ENCODE data around the gene TMEM150A. TPM values are rescaled to one million over a fixed set of nuclear protein-coding genes. Genes with fewer than 3 reads are reported as not detected.

TMEM150A gene
- total and polyA plus RNA-seq, 2 of the 13 experiments (the other 11 are each of a cell fraction or from before 2014, with no cell fraction given), result 30.1 to 70.4 TPM

- TF ChIP-seq HMGA1 (CRISPR knock-in tag; conservative IDR thresholded peaks at IDR 0.05), result no peak
- peak; percentile 54 for TF ChIP-seq YEATS2 (CRISPR knock-in tag; IDR thresholded peaks at IDR 0.05; ENCODE audit: borderline replicate concordance)
- TF ChIP-seq, protein P1, sequence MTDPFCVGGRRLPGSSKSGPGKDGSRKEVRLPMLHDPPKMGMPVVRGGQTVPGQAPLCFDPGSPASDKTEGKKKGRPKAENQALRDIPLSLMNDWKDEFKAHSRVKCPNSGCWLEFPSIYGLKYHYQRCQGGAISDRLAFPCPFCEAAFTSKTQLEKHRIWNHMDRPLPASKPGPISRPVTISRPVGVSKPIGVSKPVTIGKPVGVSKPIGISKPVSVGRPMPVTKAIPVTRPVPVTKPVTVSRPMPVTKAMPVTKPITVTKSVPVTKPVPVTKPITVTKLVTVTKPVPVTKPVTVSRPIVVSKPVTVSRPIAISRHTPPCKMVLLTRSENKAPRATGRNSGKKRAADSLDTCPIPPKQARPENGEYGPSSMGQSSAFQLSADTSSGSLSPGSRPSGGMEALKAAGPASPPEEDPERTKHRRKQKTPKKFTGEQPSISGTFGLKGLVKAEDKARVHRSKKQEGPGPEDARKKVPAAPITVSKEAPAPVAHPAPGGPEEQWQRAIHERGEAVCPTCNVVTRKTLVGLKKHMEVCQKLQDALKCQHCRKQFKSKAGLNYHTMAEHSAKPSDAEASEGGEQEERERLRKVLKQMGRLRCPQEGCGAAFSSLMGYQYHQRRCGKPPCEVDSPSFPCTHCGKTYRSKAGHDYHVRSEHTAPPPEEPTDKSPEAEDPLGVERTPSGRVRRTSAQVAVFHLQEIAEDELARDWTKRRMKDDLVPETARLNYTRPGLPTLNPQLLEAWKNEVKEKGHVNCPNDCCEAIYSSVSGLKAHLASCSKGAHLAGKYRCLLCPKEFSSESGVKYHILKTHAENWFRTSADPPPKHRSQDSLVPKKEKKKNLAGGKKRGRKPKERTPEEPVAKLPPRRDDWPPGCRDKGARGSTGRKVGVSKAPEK (CRISPR knock-in tag; IDR thresholded peaks at IDR 0.05; ENCODE audit: borderline replicate concordance), result peak; percentile 94; the same call in 1 of the 2 replicates
- TF ChIP-seq E2F5 (CRISPR knock-in tag; conservative IDR thresholded peaks at IDR 0.05), result 0 out of 2 replicates have a peak, but pooled peaks have one; percentile 63
- TF ChIP-seq RFX5 (IDR thresholded peaks at IDR 0.05; ENCODE audit: low read depth, low read length), result no peak
- peak; percentile 20; the same call in 1 of the 2 replicates for TF ChIP-seq ZNF891 (CRISPR knock-in tag; IDR thresholded peaks at IDR 0.05)
- no peak; the same call in 1 of the 2 replicates for TF ChIP-seq ZNF792 (CRISPR knock-in tag; IDR thresholded peaks at IDR 0.05)
- TF ChIP-seq CEBPZ (IDR thresholded peaks at IDR 0.05; ENCODE audit: low read length), result no peak
- TF ChIP-seq NONO (IDR thresholded peaks at IDR 0.05), result no peak
- TF ChIP-seq NONO (CRISPR knock-in tag; conservative IDR thresholded peaks at IDR 0.05), result peak; percentile 89
- peak; percentile 94; the same call in 1 of the 2 replicates for TF ChIP-seq ZNF570 (CRISPR knock-in tag; IDR thresholded peaks at IDR 0.05; ENCODE audit: borderline replicate concordance)
- 0 out of 2 replicates have a peak, but pooled peaks have one; percentile 67 for TF ChIP-seq ZNF446 (CRISPR knock-in tag; IDR thresholded peaks at IDR 0.05)
- TF ChIP-seq, protein P2, sequence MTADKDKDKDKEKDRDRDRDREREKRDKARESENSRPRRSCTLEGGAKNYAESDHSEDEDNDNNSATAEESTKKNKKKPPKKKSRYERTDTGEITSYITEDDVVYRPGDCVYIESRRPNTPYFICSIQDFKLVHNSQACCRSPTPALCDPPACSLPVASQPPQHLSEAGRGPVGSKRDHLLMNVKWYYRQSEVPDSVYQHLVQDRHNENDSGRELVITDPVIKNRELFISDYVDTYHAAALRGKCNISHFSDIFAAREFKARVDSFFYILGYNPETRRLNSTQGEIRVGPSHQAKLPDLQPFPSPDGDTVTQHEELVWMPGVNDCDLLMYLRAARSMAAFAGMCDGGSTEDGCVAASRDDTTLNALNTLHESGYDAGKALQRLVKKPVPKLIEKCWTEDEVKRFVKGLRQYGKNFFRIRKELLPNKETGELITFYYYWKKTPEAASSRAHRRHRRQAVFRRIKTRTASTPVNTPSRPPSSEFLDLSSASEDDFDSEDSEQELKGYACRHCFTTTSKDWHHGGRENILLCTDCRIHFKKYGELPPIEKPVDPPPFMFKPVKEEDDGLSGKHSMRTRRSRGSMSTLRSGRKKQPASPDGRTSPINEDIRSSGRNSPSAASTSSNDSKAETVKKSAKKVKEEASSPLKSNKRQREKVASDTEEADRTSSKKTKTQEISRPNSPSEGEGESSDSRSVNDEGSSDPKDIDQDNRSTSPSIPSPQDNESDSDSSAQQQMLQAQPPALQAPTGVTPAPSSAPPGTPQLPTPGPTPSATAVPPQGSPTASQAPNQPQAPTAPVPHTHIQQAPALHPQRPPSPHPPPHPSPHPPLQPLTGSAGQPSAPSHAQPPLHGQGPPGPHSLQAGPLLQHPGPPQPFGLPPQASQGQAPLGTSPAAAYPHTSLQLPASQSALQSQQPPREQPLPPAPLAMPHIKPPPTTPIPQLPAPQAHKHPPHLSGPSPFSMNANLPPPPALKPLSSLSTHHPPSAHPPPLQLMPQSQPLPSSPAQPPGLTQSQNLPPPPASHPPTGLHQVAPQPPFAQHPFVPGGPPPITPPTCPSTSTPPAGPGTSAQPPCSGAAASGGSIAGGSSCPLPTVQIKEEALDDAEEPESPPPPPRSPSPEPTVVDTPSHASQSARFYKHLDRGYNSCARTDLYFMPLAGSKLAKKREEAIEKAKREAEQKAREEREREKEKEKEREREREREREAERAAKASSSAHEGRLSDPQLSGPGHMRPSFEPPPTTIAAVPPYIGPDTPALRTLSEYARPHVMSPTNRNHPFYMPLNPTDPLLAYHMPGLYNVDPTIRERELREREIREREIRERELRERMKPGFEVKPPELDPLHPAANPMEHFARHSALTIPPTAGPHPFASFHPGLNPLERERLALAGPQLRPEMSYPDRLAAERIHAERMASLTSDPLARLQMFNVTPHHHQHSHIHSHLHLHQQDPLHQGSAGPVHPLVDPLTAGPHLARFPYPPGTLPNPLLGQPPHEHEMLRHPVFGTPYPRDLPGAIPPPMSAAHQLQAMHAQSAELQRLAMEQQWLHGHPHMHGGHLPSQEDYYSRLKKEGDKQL (CRISPR knock-in tag; IDR thresholded peaks at IDR 0.05; ENCODE audit: low read depth), result 0 out of 2 replicates have a peak, but pooled peaks have one; percentile 25
These were observed 18.1 kb downstream of the TMEM150A start, which contains the start of gene VAMP5 (continued) for GRCh38 chr2:85584354-85584856.
